Bronchial epithelial cell (primary cell): Measurements from ENCODE around the gene STIL. TPM values are rescaled to one million over a fixed set of nuclear protein-coding genes. Genes with fewer than 3 reads are reported as not detected.
A peak's percentile ranks its signal among the peaks of the same experiment; 100 is the strongest.

Experiments
- DNase-seq: peaks from one replicate; pipeline ENCODE4 v3.0.0-alpha.2; 2010; ENCODE audit warnings: low read depth
- FAIRE-seq: peaks from 2 replicates; lab custom pipeline; 2011; peaks lifted over from hg19 to GRCh38; lab: Jason Lieb, UNC
- H3K27me3 ChIP-seq: 2 replicates; pipeline ENCODE4 v1.5.1; 2011; ENCODE audit warnings: low read length; ENCODE audit not compliant: control insufficient read depth, insufficient read depth
- H3K36me3 ChIP-seq: 2 replicates; pipeline ENCODE4 v1.5.1; 2011; ENCODE audit warnings: low read length; ENCODE audit not compliant: control insufficient read depth, insufficient read depth
- H3K4me3 ChIP-seq: 2 replicates; pipeline ENCODE4 v1.5.1; 2011; ENCODE audit warnings: mild to moderate bottlenecking, low read depth, low read length, control low read depth
- CTCF ChIP-seq: IDR thresholded peaks from 2 replicates; pipeline ENCODE4 v1.5.1; 2011; ENCODE audit warnings: mild to moderate bottlenecking, moderate library complexity, low read length, control low read depth, inconsistent platforms; ENCODE audit not compliant: insufficient read depth, severe bottlenecking
- total RNA-seq: library from RNA; depleted of rRNA; stranded (reverse); fragments of >200 nt; gene quantifications from 2 replicates; pipeline ENCODE4 v1.2.1, GENCODE V29; 2014

Gene STIL
- total RNA-seq, 1 donor from 2014 or later = 0.79 TPM

- H3K36me3 ChIP-seq = no peaks in the 10 kb centered on the region
- no peak overlapping the region for H3K4me3 ChIP-seq
- DNase-seq = no peak
- H3K27me3 ChIP-seq = no peaks in the 10 kb centered on the region
- no peak for FAIRE-seq
- TF ChIP-seq CTCF = no peak
These were observed 98.2 kb downstream of the STIL start for GRCh38 chr1:47215713-47216112.

GRCh38 chr1:47214549-47214948 is 99.4 kb downstream of the STIL start:
- Histone ChIP-seq H3K4me3 (no peak overlapping the region), H3K36me3 (no peaks in the 10 kb centered on the region), H3K27me3 (no peaks in the 10 kb centered on the region)
- no peak for DNase-seq
- no peak for TF ChIP-seq CTCF
- FAIRE-seq = no peak

- DNase-seq = no peak
- Histone ChIP-seq H3K27me3 (no peaks in the 10 kb centered on the region), H3K36me3 (no peaks in the 10 kb centered on the region), H3K4me3 (no peak overlapping the region)
- TF ChIP-seq CTCF = no peak
- no peak for FAIRE-seq
These were observed 100.5 kb downstream of the STIL start for GRCh38 chr1:47213230-47213963.

GRCh38 chr1:47212636-47213229 is 101.2 kb downstream of the STIL start:
- no peak overlapping the region for H3K4me3 ChIP-seq
- no peaks in the 10 kb centered on the region for H3K36me3 ChIP-seq
- H3K27me3 ChIP-seq = no peaks in the 10 kb centered on the region
- FAIRE-seq (peak; percentile 7), DNase-seq (no peak)
- no peak for TF ChIP-seq CTCF

- H3K36me3 ChIP-seq = no peaks in the 10 kb centered on the region
- H3K27me3 ChIP-seq = no peaks in the 10 kb centered on the region
- FAIRE-seq (no peak), DNase-seq (no peak)
- H3K4me3 ChIP-seq = no peak overlapping the region
- no peak for TF ChIP-seq CTCF
These were observed 102.1 kb downstream of the STIL start for GRCh38 chr1:47211796-47212269.
